Loucy (cell line): ENCODE results near the gene NDUFS7.

ENCODE experiments used
- H2AFZ ChIP-seq: fragments of 200-600 bp; sonication (generic); 2 replicates; pipeline ENCODE4 v1.6.0; 2016; ENCODE audit warnings: antibody characterized with exemption, mild to moderate bottlenecking, low read length, moderate library complexity
- H3F3A ChIP-seq: fragments of 200-600 bp; 2 replicates; pipeline ENCODE4 v1.6.0; 2016; ENCODE audit warnings: antibody characterized with exemption, low read depth, mild to moderate bottlenecking
- H3K27me3 ChIP-seq: fragments of 200-600 bp; sonication (generic); 2 replicates; pipeline ENCODE4 v1.6.1; 2014; ENCODE audit warnings: low read length, mild to moderate bottlenecking; ENCODE audit not compliant: insufficient read depth, poor library complexity, severe bottlenecking
- H3K36me3 ChIP-seq: fragments of 200-600 bp; sonication (generic); 2 replicates; pipeline ENCODE4 v1.6.1; 2016; ENCODE audit warnings: low read length; ENCODE audit not compliant: insufficient read depth
- H3K4me1 ChIP-seq: fragments of 200-600 bp; sonication (generic); 2 replicates; pipeline ENCODE4 v1.5.1; 2014; ENCODE audit warnings: low read length, mild to moderate bottlenecking; ENCODE audit not compliant: insufficient read depth, poor library complexity, severe bottlenecking
- H3K4me2 ChIP-seq: fragments of 200-600 bp; sonication (generic); 2 replicates; pipeline ENCODE4 v1.6.0; 2014; ENCODE audit warnings: antibody characterized with exemption, low read length, low read depth, mild to moderate bottlenecking; ENCODE audit not compliant: poor library complexity, severe bottlenecking
- H3K4me3 ChIP-seq: fragments of 200-600 bp; sonication (generic); 2 replicates; pipeline ENCODE4 v1.5.1; 2014; ENCODE audit warnings: low read length, mild to moderate bottlenecking, mixed read lengths; ENCODE audit not compliant: poor library complexity, severe bottlenecking
- H3K79me2 ChIP-seq: fragments of 200-600 bp; sonication (generic); 2 replicates; pipeline ENCODE4 v1.6.1; 2014; ENCODE audit warnings: low read length; ENCODE audit not compliant: insufficient read depth
- H3K9ac ChIP-seq: fragments of 200-600 bp; sonication (generic); 2 replicates; pipeline ENCODE4 v1.6.0; 2014; ENCODE audit warnings: mild to moderate bottlenecking, low read depth, low read length, moderate library complexity; ENCODE audit not compliant: poor library complexity, severe bottlenecking
- H3K9me2 ChIP-seq: fragments of 200-600 bp; sonication (generic); replicated peaks from 2 replicates; pipeline ENCODE4 v1.6.1; 2016; ENCODE audit warnings: low read depth, low read length, mixed read lengths
- H3K9me3 ChIP-seq: fragments of 200-600 bp; sonication (generic); 2 replicates; pipeline ENCODE4 v1.6.1; 2014; ENCODE audit warnings: mild to moderate bottlenecking, antibody characterized with exemption, low read length, low read depth; ENCODE audit not compliant: insufficient read depth
- H4K20me1 ChIP-seq: fragments of 200-600 bp; sonication (generic); 2 replicates; pipeline ENCODE4 v1.6.0; 2014; ENCODE audit warnings: antibody characterized with exemption, low read length, mild to moderate bottlenecking; ENCODE audit not compliant: insufficient read depth, poor library complexity, severe bottlenecking
- EZH2phosphoT487 ChIP-seq: fragments of 200-600 bp; IDR thresholded peaks from 2 replicates; pipeline ENCODE4 v1.6.1; 2018; ENCODE audit warnings: antibody characterized with exemption, mild to moderate bottlenecking, moderate library complexity, borderline replicate concordance
- TF ChIP-seq, protein P1 (sequence below): fragments of 200-600 bp; sonication (generic); conservative IDR thresholded peaks from 2 replicates; pipeline ENCODE4 v1.5.1; 2014; ENCODE audit warnings: mild to moderate bottlenecking, antibody characterized with exemption, low read length

Gene NDUFS7

DNA sequence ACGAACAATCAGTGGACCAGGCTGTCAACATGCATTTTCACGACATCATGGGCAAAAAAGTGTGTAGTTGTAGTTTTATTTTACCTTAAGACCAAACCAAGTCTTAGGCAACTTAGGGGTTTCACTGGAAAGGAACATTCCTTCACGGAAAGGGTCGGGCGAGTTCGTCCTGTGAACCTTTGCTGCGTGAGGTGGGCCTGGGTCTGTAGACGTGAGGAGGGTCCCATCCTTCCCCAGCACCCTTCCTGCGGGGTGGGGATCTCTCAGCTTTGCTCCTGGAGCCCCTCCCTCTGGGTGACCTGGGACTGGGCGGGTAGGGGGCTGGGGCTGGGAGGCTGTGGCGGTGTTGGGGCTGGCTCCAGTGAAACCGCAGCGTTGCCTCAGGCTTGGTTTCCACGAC is 42.2 kb downstream of the NDUFS7 start:
- Histone ChIP-seq H3K9me2 (no peaks in the 10 kb centered on the region), H3K4me2 (no peak overlapping the region), H4K20me1 (peaks cover 28% of the 10 kb centered on the region), H3K9me3 (no peaks in the 10 kb centered on the region), H3K36me3 (peaks cover 92% of the 10 kb centered on the region; the same call in 1 of the 2 replicates), H3K4me1 (no peaks in the 10 kb centered on the region), H3K79me2 (peaks cover 24% of the 10 kb centered on the region; the same call in 1 of the 2 replicates), H2AFZ (no peak overlapping the region), H3K4me3 (no peak overlapping the region), H3F3A (0 out of 2 replicates have a peak, but pooled peaks cover 3% of the 10 kb centered on the region), H3K27me3 (no peaks in the 10 kb centered on the region), H3K9ac (no peak overlapping the region)
- TF ChIP-seq EZH2phosphoT487: no peak
- TF ChIP-seq, protein P1, sequence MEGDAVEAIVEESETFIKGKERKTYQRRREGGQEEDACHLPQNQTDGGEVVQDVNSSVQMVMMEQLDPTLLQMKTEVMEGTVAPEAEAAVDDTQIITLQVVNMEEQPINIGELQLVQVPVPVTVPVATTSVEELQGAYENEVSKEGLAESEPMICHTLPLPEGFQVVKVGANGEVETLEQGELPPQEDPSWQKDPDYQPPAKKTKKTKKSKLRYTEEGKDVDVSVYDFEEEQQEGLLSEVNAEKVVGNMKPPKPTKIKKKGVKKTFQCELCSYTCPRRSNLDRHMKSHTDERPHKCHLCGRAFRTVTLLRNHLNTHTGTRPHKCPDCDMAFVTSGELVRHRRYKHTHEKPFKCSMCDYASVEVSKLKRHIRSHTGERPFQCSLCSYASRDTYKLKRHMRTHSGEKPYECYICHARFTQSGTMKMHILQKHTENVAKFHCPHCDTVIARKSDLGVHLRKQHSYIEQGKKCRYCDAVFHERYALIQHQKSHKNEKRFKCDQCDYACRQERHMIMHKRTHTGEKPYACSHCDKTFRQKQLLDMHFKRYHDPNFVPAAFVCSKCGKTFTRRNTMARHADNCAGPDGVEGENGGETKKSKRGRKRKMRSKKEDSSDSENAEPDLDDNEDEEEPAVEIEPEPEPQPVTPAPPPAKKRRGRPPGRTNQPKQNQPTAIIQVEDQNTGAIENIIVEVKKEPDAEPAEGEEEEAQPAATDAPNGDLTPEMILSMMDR: no peak

DNA sequence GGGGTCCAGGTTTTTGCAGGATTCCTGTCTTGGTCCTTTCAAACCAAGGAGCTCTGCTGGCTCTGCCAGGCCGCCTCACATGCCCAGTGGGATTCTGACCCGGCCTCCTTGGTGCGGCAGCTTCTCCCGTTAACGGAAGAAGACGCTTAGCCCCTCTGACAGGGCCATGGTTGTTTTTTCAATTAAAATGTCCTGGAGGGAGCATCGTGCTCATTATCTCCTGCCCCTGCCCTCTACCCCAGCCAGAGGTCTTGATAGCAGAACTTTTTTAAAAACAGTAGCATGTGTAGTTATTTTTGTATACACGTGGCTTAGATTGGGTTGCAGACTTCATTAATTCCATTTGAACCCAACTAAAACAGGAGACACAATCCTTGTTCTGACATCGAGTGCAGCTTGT is 43.0 kb downstream of the NDUFS7 start:
- peaks cover 22% of the 10 kb centered on the region; the same call in 1 of the 2 replicates for H3K79me2 ChIP-seq
- peaks cover 28% of the 10 kb centered on the region for H4K20me1 ChIP-seq
- H3K9me3 ChIP-seq: no peaks in the 10 kb centered on the region
- no peaks in the 10 kb centered on the region for H3K27me3 ChIP-seq
- H3K9ac ChIP-seq: no peak overlapping the region
- no peak overlapping the region for H3K4me2 ChIP-seq
- H3F3A ChIP-seq: 0 out of 2 replicates have a peak, but pooled peaks cover 3% of the 10 kb centered on the region
- no peak for TF ChIP-seq EZH2phosphoT487
- TF ChIP-seq, protein P1: no peak
- H3K4me3 ChIP-seq: no peak overlapping the region
- H3K9me2 ChIP-seq: no peaks in the 10 kb centered on the region
- H3K4me1 ChIP-seq: no peaks in the 10 kb centered on the region
- peaks cover 88% of the 10 kb centered on the region; the same call in 1 of the 2 replicates for H3K36me3 ChIP-seq
- H2AFZ ChIP-seq: no peak overlapping the region

DNA sequence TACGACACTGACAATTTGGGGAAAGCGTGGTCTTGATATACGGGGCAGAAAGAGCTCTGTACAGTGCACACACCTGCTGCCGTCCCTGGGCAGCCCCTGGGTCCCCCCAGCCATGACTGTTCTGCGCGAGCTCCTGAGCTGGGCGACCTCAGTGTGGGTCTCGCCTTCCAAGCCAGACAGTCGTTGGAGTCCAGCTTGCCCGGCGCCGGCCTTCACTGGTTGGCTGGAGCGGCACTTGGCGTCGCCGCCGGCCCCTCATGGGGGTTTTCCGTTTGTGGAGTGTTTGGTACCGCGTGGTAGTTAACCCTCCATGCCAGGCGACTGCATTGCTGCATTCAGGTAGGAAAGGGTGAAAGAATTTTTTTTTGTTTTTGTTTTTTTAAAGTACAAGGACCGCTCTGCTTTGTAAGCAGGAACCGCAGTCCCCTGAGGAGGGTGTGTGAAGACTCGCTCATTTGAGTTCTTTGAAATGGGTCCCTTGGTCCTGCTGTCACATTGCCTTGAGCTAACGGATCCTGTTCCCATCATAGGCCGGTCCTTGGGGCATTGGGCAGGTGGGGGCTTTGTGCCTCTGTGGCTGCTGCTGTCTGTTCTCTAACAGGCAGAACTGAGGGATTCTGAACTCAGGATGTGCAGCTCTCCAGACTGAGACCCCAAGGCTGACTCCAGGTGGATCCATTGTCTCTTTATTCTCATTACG is 43.7 kb downstream of the NDUFS7 start:
- H3K9ac ChIP-seq: no peak overlapping the region
- H3K9me3 ChIP-seq: no peaks in the 10 kb centered on the region
- no peak overlapping the region for H2AFZ ChIP-seq
- no peak overlapping the region for H3K4me2 ChIP-seq
- TF ChIP-seq EZH2phosphoT487: no peak
- no peaks in the 10 kb centered on the region for H3K27me3 ChIP-seq
- peaks cover 27% of the 10 kb centered on the region for H4K20me1 ChIP-seq
- H3K4me1 ChIP-seq: no peaks in the 10 kb centered on the region
- H3K79me2 ChIP-seq: peaks cover 22% of the 10 kb centered on the region; the same call in 1 of the 2 replicates
- H3K4me3 ChIP-seq: no peak overlapping the region
- no peaks in the 10 kb centered on the region for H3K9me2 ChIP-seq
- H3F3A ChIP-seq: 0 out of 2 replicates have a peak, but pooled peaks cover 3% of the 10 kb centered on the region
- peaks cover 88% of the 10 kb centered on the region; the same call in 1 of the 2 replicates for H3K36me3 ChIP-seq
